Testis (tissue), 2 donors: ENCODE measurements around the gene ETFA.

Experiments
- CTCF ChIP-seq, 3 experiments: fragments of 450-650 bp in 2 of 3; fragments of 200-600 bp in 1 of 3; sonication (generic) in 1 of 3; IDR thresholded peaks; one replicate each; pipeline ENCODE4 v1.5.1; 2016 to 2019; ENCODE audit warnings: antibody characterized with exemption in 3 of 3, mild to moderate bottlenecking in 2 of 3, moderate library complexity in 1 of 3
- POLR2A ChIP-seq: fragments of 450-650 bp; IDR thresholded peaks from one replicate; pipeline ENCODE4 v1.6.1; 2017; ENCODE audit warnings: antibody characterized with exemption, mild to moderate bottlenecking, moderate library complexity

- TF ChIP-seq CTCF (IDR thresholded peaks at IDR 0.05) (no peak), POLR2A (no peak)
These were observed 23.4 kb upstream of the ETFA start for GRCh38 chr15:76334438-76335306.
